Natural killer cell (primary cell): ENCODE results near the gene ARNT2. TPM values are rescaled to one million over a fixed set of nuclear protein-coding genes. Genes with fewer than 3 reads are reported as not detected.

Experiments
- ATAC-seq, 3 donors: fragments of 150-1000 bp in 2 of 3; fragments of 200-7000 bp in 1 of 3; cut with Tn5 transposase; 1 replicate in 1 of 3; 2 replicates in 2 of 3; pipeline ENCODE4 v1.10.0; 2021; ENCODE audit warnings: mild to moderate bottlenecking in 2 of 3, moderate library complexity in 2 of 3
- DNase-seq, 2 donors: peaks; one replicate each; pipeline versions ENCODE4 v3.0.0 to v3.0.0-alpha.2; 2013 to 2021; ENCODE audit warnings: mixed read lengths in 1 of 2
- H3K27ac ChIP-seq: one replicate; pipeline ENCODE4 v1.5.1; 2013; ENCODE audit warnings: mild to moderate bottlenecking, low read length
- H3K27me3 ChIP-seq: one replicate; pipeline ENCODE4 v1.6.1; 2013; ENCODE audit warnings: low read length; ENCODE audit not compliant: control insufficient read depth, insufficient read depth
- H3K36me3 ChIP-seq: one replicate; pipeline ENCODE4 v1.6.1; 2013; ENCODE audit warnings: low read length; ENCODE audit not compliant: control insufficient read depth, insufficient read depth
- H3K4me1 ChIP-seq: one replicate; pipeline ENCODE4 v1.6.1; 2013; ENCODE audit warnings: low read length; ENCODE audit not compliant: control insufficient read depth, insufficient read depth
- H3K4me3 ChIP-seq: one replicate; pipeline ENCODE4 v1.5.1; 2013; ENCODE audit warnings: low read length
- H3K9me3 ChIP-seq: one replicate; pipeline ENCODE4 v1.6.1; 2013; ENCODE audit warnings: low read length; ENCODE audit not compliant: control insufficient read depth, insufficient read depth
- H3K27ac Mint-ChIP-seq, 2 donors: one replicate each; pipeline ENCODE4 v1.8.0; 2022; ENCODE audit warnings: mild to moderate bottlenecking in 2 of 2, mixed read lengths in 2 of 2, moderate library complexity in 1 of 2
- H3K27me3 Mint-ChIP-seq, 2 donors: one replicate each; pipeline ENCODE4 v1.8.0; 2022; ENCODE audit warnings: low read depth in 2 of 2, mixed read lengths in 2 of 2
- H3K36me3 Mint-ChIP-seq: one replicate; pipeline ENCODE4 v1.8.0; 2022; ENCODE audit warnings: mixed read lengths
- H3K4me1 Mint-ChIP-seq, 2 donors: one replicate each; pipeline ENCODE4 v1.8.0; 2022; ENCODE audit warnings: mixed read lengths in 2 of 2
- H3K4me3 Mint-ChIP-seq: one replicate; pipeline ENCODE4 v1.8.0; 2022; ENCODE audit warnings: mild to moderate bottlenecking, moderate library complexity, mixed read lengths
- H3K9me3 Mint-ChIP-seq, 2 donors: one replicate each; pipeline ENCODE4 v1.8.0; 2022; ENCODE audit warnings: mixed read lengths in 2 of 2
- WGBS: methylation state at CpG from one replicate; pipeline ENCODE4 v1.1.7; 2013; ENCODE audit warnings: missing lambda C conversion rate; ENCODE audit not compliant: insufficient coverage; 5-methylcytosine and 5-hydroxymethylcytosine counted together
- intact Hi-C: fragments of 100-400 bp; cut with micrococcal nuclease; formaldehyde crosslinking; loops from one replicate; pipeline ENCODE4 v1.14.2; 2022
- total RNA-seq, 4 donors: library from RNA; stranded (reverse); fragments of 120-200 nt in 1 of 4; gene quantifications; one replicate each; pipeline versions ENCODE4 v1.2.3 to v1.2.4, GENCODE V29; 2013 to 2022
- TF ChIP-seq, protein P1 (sequence below): fragments of 200-600 bp; IDR thresholded peaks from one replicate; pipeline ENCODE4 v1.8.0; 2022; ENCODE audit warnings: antibody characterized with exemption

ARNT2 gene
- total RNA-seq, 3 donors from 2014 or later (not counting 1 experiment from before 2014, with no cell fraction given) = not detected

GRCh38 chr15:80424381-80424780, 20.2 kb downstream of the ARNT2 start:
- H3K27me3 Mint-ChIP-seq = peaks cover 3 to 4% of the 10 kb centered on the region in 2 donors
- no peaks in the 10 kb centered on the region for H3K36me3 Mint-ChIP-seq
- ATAC-seq = no peak
- intact Hi-C loops = no loop called here
- TF ChIP-seq, protein P1, sequence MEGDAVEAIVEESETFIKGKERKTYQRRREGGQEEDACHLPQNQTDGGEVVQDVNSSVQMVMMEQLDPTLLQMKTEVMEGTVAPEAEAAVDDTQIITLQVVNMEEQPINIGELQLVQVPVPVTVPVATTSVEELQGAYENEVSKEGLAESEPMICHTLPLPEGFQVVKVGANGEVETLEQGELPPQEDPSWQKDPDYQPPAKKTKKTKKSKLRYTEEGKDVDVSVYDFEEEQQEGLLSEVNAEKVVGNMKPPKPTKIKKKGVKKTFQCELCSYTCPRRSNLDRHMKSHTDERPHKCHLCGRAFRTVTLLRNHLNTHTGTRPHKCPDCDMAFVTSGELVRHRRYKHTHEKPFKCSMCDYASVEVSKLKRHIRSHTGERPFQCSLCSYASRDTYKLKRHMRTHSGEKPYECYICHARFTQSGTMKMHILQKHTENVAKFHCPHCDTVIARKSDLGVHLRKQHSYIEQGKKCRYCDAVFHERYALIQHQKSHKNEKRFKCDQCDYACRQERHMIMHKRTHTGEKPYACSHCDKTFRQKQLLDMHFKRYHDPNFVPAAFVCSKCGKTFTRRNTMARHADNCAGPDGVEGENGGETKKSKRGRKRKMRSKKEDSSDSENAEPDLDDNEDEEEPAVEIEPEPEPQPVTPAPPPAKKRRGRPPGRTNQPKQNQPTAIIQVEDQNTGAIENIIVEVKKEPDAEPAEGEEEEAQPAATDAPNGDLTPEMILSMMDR = no peak
- Histone ChIP-seq H3K4me3 (no peak overlapping the region), H3K27me3 (no peaks in the 10 kb centered on the region), H3K4me1 (no peaks in the 10 kb centered on the region), H3K36me3 (no peaks in the 10 kb centered on the region), H3K9me3 (no peaks in the 10 kb centered on the region), H3K27ac (no peak overlapping the region)
- H3K4me3 Mint-ChIP-seq = no peak overlapping the region
- H3K9me3 Mint-ChIP-seq = no peaks in the 10 kb centered on the region
- H3K27ac Mint-ChIP-seq = no peak overlapping the region
- no peaks in the 10 kb centered on the region for H3K4me1 Mint-ChIP-seq
- 88% methylated on average over 2 of the region's 2 CpGs for WGBS
- DNase-seq = no peak

DNA sequence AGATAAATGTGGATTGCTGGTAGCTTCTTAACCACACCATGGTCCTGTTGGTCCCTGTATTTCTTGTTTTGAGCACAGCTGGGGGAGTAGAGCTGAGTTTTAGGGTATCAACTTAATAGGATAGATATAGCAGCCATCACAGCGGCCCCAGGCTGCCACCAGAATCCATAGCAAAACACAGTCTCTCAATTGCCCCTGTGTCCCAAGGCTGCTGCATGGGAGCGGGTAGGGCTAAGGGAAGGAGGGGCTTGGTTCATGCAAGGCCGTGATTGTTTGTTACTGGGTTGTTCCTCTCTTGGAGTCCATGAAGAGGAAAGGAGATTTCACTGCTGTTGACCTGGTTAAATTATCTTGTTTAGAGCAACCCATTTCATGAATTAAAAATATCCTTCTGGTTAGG, 22.1 kb downstream of the ARNT2 start:
- H3K27me3 Mint-ChIP-seq = peaks cover 8 to 19% of the 10 kb centered on the region in 2 donors
- no peak overlapping the region for H3K4me3 Mint-ChIP-seq
- WGBS = 97% methylated on average over 3 of the region's 3 CpGs
- no peaks in the 10 kb centered on the region for H3K9me3 Mint-ChIP-seq
- TF ChIP-seq, protein P1 = no peak
- no peaks in the 10 kb centered on the region for H3K4me1 ChIP-seq
- no peaks in the 10 kb centered on the region for H3K9me3 ChIP-seq
- no peak overlapping the region for H3K27ac ChIP-seq
- no peak overlapping the region for H3K27ac Mint-ChIP-seq
- DNase-seq = no peak
- H3K36me3 Mint-ChIP-seq = no peaks in the 10 kb centered on the region
- no peaks in the 10 kb centered on the region for H3K4me1 Mint-ChIP-seq
- intact Hi-C loops = no loop called here
- H3K4me3 ChIP-seq = no peak overlapping the region
- no peak for ATAC-seq
- H3K27me3 ChIP-seq = no peaks in the 10 kb centered on the region
- H3K36me3 ChIP-seq = no peaks in the 10 kb centered on the region

- no peaks in the 10 kb centered on the region for H3K27me3 ChIP-seq
- H3K27ac ChIP-seq = no peak overlapping the region
- Mint-ChIP-seq H3K4me3 (no peak overlapping the region), H3K36me3 (no peaks in the 10 kb centered on the region), H3K27me3 (peaks cover 8 to 19% of the 10 kb centered on the region in 2 donors), H3K9me3 (no peaks in the 10 kb centered on the region), H3K27ac (no peak overlapping the region), H3K4me1 (no peaks in the 10 kb centered on the region)
- no peaks in the 10 kb centered on the region for H3K36me3 ChIP-seq
- no peak for DNase-seq
- ATAC-seq = no peak
- no peaks in the 10 kb centered on the region for H3K9me3 ChIP-seq
- TF ChIP-seq, protein P1 = no peak
- WGBS = 77% methylated on average over 5 of the region's 5 CpGs
- H3K4me3 ChIP-seq = no peak overlapping the region
- H3K4me1 ChIP-seq = no peaks in the 10 kb centered on the region
- intact Hi-C loops = no loop called here
These were observed 25.8 kb downstream of the ARNT2 start for GRCh38 chr15:80429964-80430363.

- Histone ChIP-seq H3K4me3 (no peak overlapping the region), H3K36me3 (no peaks in the 10 kb centered on the region), H3K27me3 (no peaks in the 10 kb centered on the region), H3K27ac (no peak overlapping the region), H3K9me3 (no peaks in the 10 kb centered on the region), H3K4me1 (no peaks in the 10 kb centered on the region)
- H3K36me3 Mint-ChIP-seq = no peaks in the 10 kb centered on the region
- H3K27me3 Mint-ChIP-seq = peaks cover 8 to 19% of the 10 kb centered on the region in 2 donors
- H3K9me3 Mint-ChIP-seq = no peaks in the 10 kb centered on the region
- 68% methylated on average over 11 of the region's 11 CpGs for WGBS
- intact Hi-C loops = no loop called here
- ATAC-seq = no peak
- no peak for DNase-seq
- H3K4me1 Mint-ChIP-seq = no peaks in the 10 kb centered on the region
- TF ChIP-seq, protein P1 = no peak
- no peak overlapping the region for H3K27ac Mint-ChIP-seq
- no peak overlapping the region for H3K4me3 Mint-ChIP-seq
These were observed 27.6 kb downstream of the ARNT2 start for GRCh38 chr15:80431635-80432344.
